Transverse colon (tissue), 4 donors: Measurements from ENCODE around the gene UGT1A5. TPM values are rescaled to one million over a fixed set of nuclear protein-coding genes. Genes with fewer than 3 reads are reported as not detected.

Source experiments
- DNase-seq: peaks from one replicate; pipeline ENCODE4 v3.0.0-alpha.2; 2019
- H3K27ac ChIP-seq, 4 donors: fragments of 200-600 bp; sonication (generic); 2 replicates each; pipeline ENCODE4 v1.5.1; 2016 to 2018; ENCODE audit warnings: inconsistent platforms in 4 of 4
- H3K27me3 ChIP-seq: fragments of 200-600 bp; sonication (generic); 2 replicates; pipeline ENCODE4 v1.5.1; 2017; ENCODE audit warnings: inconsistent platforms
- H3K36me3 ChIP-seq, 4 donors: fragments of 200-600 bp; sonication (generic); 2 replicates each; pipeline ENCODE4 v1.5.1; 2017 to 2019; ENCODE audit warnings: inconsistent platforms in 4 of 4
- H3K4me1 ChIP-seq, 4 donors: fragments of 200-600 bp; sonication (generic); 2 replicates each; pipeline ENCODE4 v1.5.1; 2017 to 2020; ENCODE audit warnings: inconsistent platforms in 4 of 4
- H3K4me3 ChIP-seq, 4 donors: fragments of 200-600 bp; sonication (generic); 1 replicate in 1 of 4; 2 replicates in 3 of 4; pipeline versions ENCODE4 v1.5.1 to v1.6.1; 2017 to 2019; ENCODE audit warnings: inconsistent platforms in 4 of 4
- H3K9me3 ChIP-seq, 2 donors: fragments of 200-600 bp; sonication (generic); 2 replicates each; pipeline ENCODE4 v1.5.1; 2017 to 2019; ENCODE audit warnings: inconsistent platforms in 2 of 2
- CTCF ChIP-seq, 5 experiments: fragments of 200-600 bp in 3 of 5; fragments of 450-650 bp in 2 of 5; sonication (generic) in 3 of 5; IDR thresholded peaks; 1 replicate in 2 of 5; 2 replicates in 3 of 5; pipeline ENCODE4 v1.5.1; 2016 to 2017; ENCODE audit warnings: antibody characterized with exemption in 5 of 5, inconsistent platforms in 3 of 5, mild to moderate bottlenecking in 2 of 5, moderate library complexity in 1 of 5
- EP300 ChIP-seq: sonication (generic); formaldehyde crosslinking; IDR thresholded peaks from one replicate; pipeline ENCODE4 v1.6.1; 2017; ENCODE audit warnings: antibody characterized with exemption, low read depth
- POLR2A ChIP-seq: fragments of 450-650 bp; IDR thresholded peaks from one replicate; pipeline ENCODE4 v1.6.1; 2016; ENCODE audit warnings: antibody characterized with exemption, mild to moderate bottlenecking, moderate library complexity
- POLR2AphosphoS5 ChIP-seq, 3 donors: sonication (generic); formaldehyde crosslinking; IDR thresholded peaks; one replicate each; pipeline ENCODE4 v1.6.1; 2016; ENCODE audit warnings: antibody characterized with exemption in 3 of 3
- WGBS, 2 donors: methylation state at CpG; one replicate each; pipeline ENCODE4 v1.1.5; 2018; ENCODE audit warnings: low coverage in 1 of 2; 5-methylcytosine and 5-hydroxymethylcytosine counted together
- in situ Hi-C, 4 donors: fragments of 200-750 bp; cut with MboI; loops; one replicate each; pipeline versions ENCODE4 v1.15.0 to v1.15.1; 2017; ENCODE audit warnings: low sequenced_read_pairs in 3 of 4, low pct_ligation_motif_present in 1 of 4, low pct_unique_long_range_greater_than_20kb in 1 of 4
- intact Hi-C: fragments of 100-400 bp; cut with DNase I; formaldehyde crosslinking; loops from one replicate; pipeline ENCODE4 v1.15.1; 2023; ENCODE audit warnings: low total_unique reads
- total RNA-seq, 4 donors: library from RNA; depleted of rRNA; stranded (reverse); fragments of >200 nt; gene quantifications; one replicate each; pipeline ENCODE4 v1.1.0, GENCODE V29; 2016

Gene UGT1A5
- total RNA-seq, 4 donors from 2014 or later: 3.2 to 18.3 (median 7.9) TPM

DNA sequence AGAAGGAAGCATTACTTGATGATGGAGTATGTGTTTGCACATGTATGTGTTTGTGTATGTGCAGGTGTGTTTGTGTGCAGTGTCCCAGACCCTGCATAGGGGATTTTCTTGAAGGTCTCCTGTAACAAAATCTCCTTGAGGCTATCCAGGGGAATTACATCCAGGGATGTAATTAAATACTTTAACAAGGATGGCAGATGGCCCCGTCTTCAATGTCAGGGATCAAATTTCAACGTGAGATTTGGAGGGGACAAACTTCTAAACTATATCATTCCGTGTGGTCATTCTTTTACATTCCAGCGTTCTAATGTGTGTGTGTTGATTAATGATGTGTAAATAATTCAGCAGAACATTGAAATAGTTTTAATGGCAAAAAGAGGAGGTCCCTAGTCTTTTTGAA is 37.7 kb upstream of the UGT1A5 start:
- Histone ChIP-seq H3K27me3 (no peaks in the 10 kb centered on the region), H3K9me3 (no peaks in the 10 kb centered on the region), H3K4me3 (no peak overlapping the region), H3K4me1 (no peaks in the 10 kb centered on the region), H3K27ac (no peak overlapping the region), H3K36me3 (no peaks in the 10 kb centered on the region)
- in situ Hi-C loops (no loop called here), intact Hi-C loops (no loop called here)
- TF ChIP-seq EP300 (no peak), CTCF (IDR thresholded peaks at IDR 0.05) (peak in 1 of 5 experiments; percentile 9), POLR2AphosphoS5 (IDR thresholded peaks at IDR 0.05) (no peak)
- no peak for DNase-seq
- WGBS, 2 donors: 71 to 78% methylated on average over 3 to 4 of the region's 4 CpGs

GRCh38 chr2:233676046-233676445 is 36.7 kb upstream of the UGT1A5 start:
- intact Hi-C loops (no loop called here), in situ Hi-C loops (no loop called here)
- no peaks in the 10 kb centered on the region for H3K36me3 ChIP-seq
- DNase-seq: no peak
- TF ChIP-seq POLR2A (no peak), POLR2AphosphoS5 (IDR thresholded peaks at IDR 0.05) (no peak), EP300 (no peak), CTCF (IDR thresholded peaks at IDR 0.05) (no peak)
- no peak overlapping the region for H3K4me3 ChIP-seq
- H3K9me3 ChIP-seq: no peaks in the 10 kb centered on the region
- no peaks in the 10 kb centered on the region for H3K4me1 ChIP-seq
- no peak overlapping the region for H3K27ac ChIP-seq
- H3K27me3 ChIP-seq: no peaks in the 10 kb centered on the region
- 80 to 89% methylated on average over 1 to 2 of the region's 2 CpGs for WGBS, 2 donors

- no peak for DNase-seq
- no peak for TF ChIP-seq CTCF (IDR thresholded peaks at IDR 0.05)
- TF ChIP-seq POLR2A: no peak
- no peak for TF ChIP-seq POLR2AphosphoS5 (IDR thresholded peaks at IDR 0.05)
- TF ChIP-seq EP300: no peak
- intact Hi-C loops: no loop called here
- Histone ChIP-seq H3K36me3 (no peaks in the 10 kb centered on the region), H3K4me1 (peaks cover 0 to 3% (median 1%) of the 10 kb centered on the region in 4 donors), H3K4me3 (no peak overlapping the region), H3K27ac (no peak overlapping the region), H3K27me3 (no peaks in the 10 kb centered on the region), H3K9me3 (no peaks in the 10 kb centered on the region)
- WGBS, 2 donors: 48 to 51% methylated on average over 4 of the region's 4 CpGs
- in situ Hi-C loops: no loop called here
Measured at GRCh38 chr2:233679196-233679595, 33.5 kb upstream of the UGT1A5 start.

GRCh38 chr2:233680361-233681045 is 32.2 kb upstream of the UGT1A5 start:
- Histone ChIP-seq H3K4me1 (peaks cover 0 to 13% (median 5%) of the 10 kb centered on the region in 4 donors), H3K36me3 (no peaks in the 10 kb centered on the region), H3K27ac (no peak overlapping the region), H3K27me3 (no peaks in the 10 kb centered on the region), H3K9me3 (no peaks in the 10 kb centered on the region), H3K4me3 (no peak overlapping the region)
- no peak for TF ChIP-seq POLR2AphosphoS5 (IDR thresholded peaks at IDR 0.05)
- no peak for TF ChIP-seq EP300
- TF ChIP-seq CTCF (IDR thresholded peaks at IDR 0.05): no peak
- no peak for TF ChIP-seq POLR2A
- WGBS, 2 donors: 83 to 90% methylated on average over 3 to 4 of the region's 4 CpGs
- no peak for DNase-seq
- in situ Hi-C loops: no loop called here
- intact Hi-C loops: no loop called here
